Subcutaneous adipose tissue (tissue), 4 donors: ENCODE data around the gene MEF2A. TPM values are rescaled to one million over a fixed set of nuclear protein-coding genes. Genes with fewer than 3 reads are reported as not detected.

Experiments used
- CTCF ChIP-seq: fragments of 450-650 bp; IDR thresholded peaks from one replicate; pipeline ENCODE4 v1.5.1; 2016; ENCODE audit warnings: low read depth, mild to moderate bottlenecking, control low read depth, antibody characterized with exemption, moderate library complexity
- total RNA-seq, 4 donors: library from RNA; depleted of rRNA; stranded (reverse); fragments of >200 nt; gene quantifications; one replicate each; pipeline ENCODE4 v1.1.0, GENCODE V29; 2016

The MEF2A gene
- total RNA-seq, 4 donors from 2014 or later: 58.6 to 103 (median 71.0) TPM

DNA sequence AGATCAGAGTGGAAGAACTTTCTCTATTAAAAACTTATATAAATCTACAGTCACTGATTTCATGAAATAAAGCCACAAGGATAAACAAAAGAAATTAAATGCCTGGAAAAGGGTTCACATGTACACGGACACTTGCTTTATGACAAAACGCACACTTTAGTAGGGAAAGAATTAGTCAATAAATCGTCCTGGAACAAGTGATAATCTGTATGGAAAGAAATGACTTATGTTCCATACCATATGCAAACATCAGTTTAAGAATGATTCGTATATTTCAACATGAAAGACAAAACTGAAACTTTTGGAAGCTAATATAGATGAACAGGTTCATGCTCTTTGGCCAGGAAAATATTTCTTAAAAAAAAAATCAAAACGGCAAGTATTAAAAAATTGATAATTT, 40.2 kb downstream of the MEF2A start:
- TF ChIP-seq CTCF: no peak

- no peak for TF ChIP-seq CTCF
These were observed 40.9 kb downstream of the MEF2A start for GRCh38 chr15:99606646-99607045.

DNA sequence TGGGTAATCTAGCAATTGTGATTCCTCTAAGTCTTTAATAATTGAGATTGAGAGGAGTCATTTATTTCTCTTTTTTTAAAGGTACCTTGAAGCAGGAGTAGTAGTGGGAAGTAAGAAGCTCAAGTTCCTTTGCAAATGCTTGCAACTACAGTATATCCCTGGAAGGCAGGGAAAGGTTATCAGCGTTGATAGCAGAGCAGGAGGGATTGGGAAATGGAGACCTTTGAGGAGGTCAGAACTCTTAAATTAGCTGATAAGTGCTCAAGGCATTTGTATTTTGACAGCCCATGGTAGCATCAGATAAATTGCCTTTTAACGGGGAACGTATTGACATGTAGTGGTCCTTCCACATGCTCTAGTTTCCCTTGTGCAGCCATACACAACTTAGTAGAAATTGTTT, 47.7 kb downstream of the MEF2A start:
- no peak for TF ChIP-seq CTCF

DNA sequence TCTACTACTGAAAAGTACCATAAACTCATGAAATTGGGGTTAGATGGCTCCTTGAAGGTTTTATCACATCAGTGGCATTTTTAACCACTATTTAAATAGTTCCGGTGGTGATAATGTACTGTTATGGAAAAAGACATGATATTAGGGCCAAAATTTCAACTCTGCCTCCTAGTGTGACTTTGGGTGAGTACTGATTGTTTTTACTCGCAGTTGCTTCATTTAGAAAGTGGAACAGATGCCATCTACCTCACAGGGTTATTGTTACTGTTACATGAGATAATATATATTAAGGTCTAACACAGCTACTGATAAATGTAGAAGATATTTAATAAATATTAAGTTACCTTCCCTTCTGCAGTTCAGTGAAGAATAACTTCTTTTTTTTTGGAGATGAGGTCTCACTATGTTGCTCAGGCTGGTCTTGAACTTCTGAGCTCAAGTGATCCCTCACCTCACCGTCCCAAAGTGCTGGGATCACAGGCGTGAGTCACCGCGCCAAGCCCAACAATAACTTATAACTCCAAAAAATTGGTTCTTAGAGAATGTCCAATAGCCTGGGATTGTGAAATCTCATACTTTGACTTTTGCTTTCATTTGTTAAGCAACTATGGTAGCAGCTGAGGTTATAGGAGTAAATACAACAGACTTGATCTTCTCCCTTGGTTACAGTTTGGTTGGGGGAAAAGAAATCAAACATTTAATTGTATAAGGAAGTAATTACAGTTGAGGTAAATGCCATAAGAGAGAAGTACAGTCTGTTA, 48.3 kb downstream of the MEF2A start:
- no peak for TF ChIP-seq CTCF

DNA sequence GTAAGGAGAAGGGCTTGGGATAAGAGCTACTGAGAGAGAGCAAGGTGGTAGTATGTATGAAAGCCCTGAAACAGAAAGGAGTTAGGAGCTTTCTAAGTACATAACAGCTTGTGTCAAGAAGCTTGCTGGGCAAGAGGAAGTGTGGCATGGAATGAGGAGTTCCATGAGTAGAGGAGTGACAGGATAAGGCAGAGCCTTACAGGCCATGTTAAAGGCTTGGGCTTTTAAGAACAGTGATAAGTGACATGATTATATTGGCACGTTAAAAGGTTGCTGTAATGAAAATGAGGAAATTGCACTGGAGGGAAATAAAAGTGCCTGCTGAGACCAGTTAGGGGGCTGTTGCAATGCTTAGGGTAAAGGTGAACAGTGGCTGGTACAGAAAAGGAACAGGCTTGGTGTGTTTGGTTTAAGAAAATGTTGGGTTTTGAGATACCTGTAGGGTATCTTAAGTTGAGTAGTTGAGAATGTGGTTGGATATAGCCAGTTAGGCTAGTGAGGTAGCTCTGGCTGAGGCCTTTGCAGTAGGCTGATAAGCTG, 49.0 kb downstream of the MEF2A start:
- TF ChIP-seq CTCF: no peak

- TF ChIP-seq CTCF: no peak
These were observed 49.7 kb downstream of the MEF2A start for GRCh38 chr15:99615460-99615859.

- no peak for TF ChIP-seq CTCF
These were observed 50.3 kb downstream of the MEF2A start for GRCh38 chr15:99616129-99616528.
